ENCODE measurements around the gene RPL7A.
"Not testable (repeated sequence)": the region's sequence is repeated elsewhere in the genome, so short reads cannot be mapped to it uniquely, and the experiment has no call there.

The RPL7A gene

DNA sequence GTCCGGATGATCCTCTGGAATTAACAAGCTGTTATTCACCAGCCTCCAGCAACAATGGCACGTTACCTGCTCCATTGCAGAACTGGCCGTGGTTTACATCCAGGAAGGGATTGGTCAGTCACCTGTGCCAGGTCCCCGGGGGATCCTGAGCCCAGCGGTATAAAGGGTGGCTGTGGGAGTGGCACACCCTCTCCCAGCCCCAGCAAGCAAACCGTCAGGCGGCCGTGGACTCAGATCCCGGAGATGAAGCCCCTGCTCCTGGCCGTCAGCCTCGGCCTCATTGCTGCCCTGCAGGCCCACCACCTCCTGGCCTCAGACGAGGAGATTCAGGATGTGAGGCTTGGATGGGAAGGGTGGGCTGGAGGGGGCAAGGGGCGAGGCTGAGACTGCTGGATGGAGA lies 30.5 kb upstream of the RPL7A start:
- 100% methylated on average over 3 of the region's 13 CpGs for WGBS (ENCODE audit: insufficient coverage)
- DNase-seq; CTCF ChIA-PET; H3K36me3 ChIP-seq (ENCODE audit: control insufficient read depth in 4 of 4, insufficient read depth in 4 of 4, low read length in 3 of 4); H3K4me3 ChIP-seq (ENCODE audit: control insufficient read depth in 1 of 7, extremely low read depth in 1 of 7, insufficient read depth in 4 of 7, low read depth in 2 of 7, low read length in 6 of 7); H3K4me1 ChIP-seq (ENCODE audit: control extremely low read depth in 1 of 4, control insufficient read depth in 4 of 4, insufficient read depth in 4 of 4, low read length in 3 of 4); H3K27ac ChIP-seq (ENCODE audit: insufficient read depth in 1 of 2, low read depth in 1 of 2, low read length in 2 of 2, poor library complexity in 1 of 2, severe bottlenecking in 2 of 2); POLR2A ChIA-PET; H3K9me3 ChIP-seq (ENCODE audit: control extremely low read depth in 1 of 5, control insufficient read depth in 4 of 5, insufficient read depth in 2 of 5, low read depth in 1 of 5, low read length in 4 of 5); H3K27me3 ChIP-seq (replicated peaks in 2 of 5; ENCODE audit: control insufficient read depth in 4 of 5, insufficient read depth in 5 of 5, low read length in 4 of 5): not testable (repeated sequence)

DNA sequence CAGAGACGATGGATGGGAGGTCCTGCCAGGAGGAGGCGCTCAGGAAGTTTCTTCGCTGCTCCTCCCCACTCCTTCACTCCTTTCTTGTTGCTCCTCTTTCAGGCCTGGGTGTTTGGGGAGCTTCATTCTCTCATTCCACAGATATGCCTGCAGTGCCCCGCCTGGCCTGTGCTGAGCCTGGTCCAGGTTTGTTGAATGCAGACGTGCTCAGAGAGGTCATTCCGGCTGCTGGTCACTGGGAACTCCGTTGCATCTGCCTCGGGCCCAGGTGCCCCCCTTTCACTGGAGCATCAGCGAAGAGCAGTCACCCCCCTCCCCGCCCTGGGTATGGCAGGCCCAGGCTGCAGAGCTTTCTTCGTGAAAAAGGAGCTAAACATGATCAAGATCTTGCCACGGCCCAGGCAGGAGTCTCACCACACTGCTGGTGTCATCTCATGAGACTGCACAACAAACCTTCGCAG lies 27.6 kb upstream of the RPL7A start:
- Histone ChIP-seq H3K4me1 (ENCODE audit: control extremely low read depth in 1 of 4, control insufficient read depth in 4 of 4, insufficient read depth in 4 of 4, low read length in 3 of 4) (no peaks in the 10 kb centered on the region), H3K9me3 (ENCODE audit: control extremely low read depth in 1 of 5, control insufficient read depth in 4 of 5, insufficient read depth in 2 of 5, low read depth in 1 of 5, low read length in 4 of 5) (no peaks in the 10 kb centered on the region), H3K36me3 (ENCODE audit: control insufficient read depth in 4 of 4, insufficient read depth in 4 of 4, low read length in 3 of 4) (no peaks in the 10 kb centered on the region), H3K27ac (ENCODE audit: insufficient read depth in 1 of 2, low read depth in 1 of 2, low read length in 2 of 2, poor library complexity in 1 of 2, severe bottlenecking in 2 of 2) (no peak overlapping the region), H3K4me3 (ENCODE audit: control insufficient read depth in 1 of 7, extremely low read depth in 1 of 7, insufficient read depth in 4 of 7, low read depth in 2 of 7, low read length in 6 of 7) (no peak overlapping the region), H3K27me3 (replicated peaks in 2 of 5; ENCODE audit: control insufficient read depth in 4 of 5, insufficient read depth in 5 of 5, low read length in 4 of 5) (no peaks in the 10 kb centered on the region)
- no peak for DNase-seq
- POLR2A ChIA-PET, result no interaction called here
- CTCF ChIA-PET, result interaction anchor here (0.6 to 1.7 kb wide), 3 partner anchors 9 to 133 kb away, joined by 3 to 4 read pairs (median 3); no protein-coding TSS in a partner anchor
- 95% methylated on average over 13 of the region's 13 CpGs for WGBS (ENCODE audit: insufficient coverage)

DNA sequence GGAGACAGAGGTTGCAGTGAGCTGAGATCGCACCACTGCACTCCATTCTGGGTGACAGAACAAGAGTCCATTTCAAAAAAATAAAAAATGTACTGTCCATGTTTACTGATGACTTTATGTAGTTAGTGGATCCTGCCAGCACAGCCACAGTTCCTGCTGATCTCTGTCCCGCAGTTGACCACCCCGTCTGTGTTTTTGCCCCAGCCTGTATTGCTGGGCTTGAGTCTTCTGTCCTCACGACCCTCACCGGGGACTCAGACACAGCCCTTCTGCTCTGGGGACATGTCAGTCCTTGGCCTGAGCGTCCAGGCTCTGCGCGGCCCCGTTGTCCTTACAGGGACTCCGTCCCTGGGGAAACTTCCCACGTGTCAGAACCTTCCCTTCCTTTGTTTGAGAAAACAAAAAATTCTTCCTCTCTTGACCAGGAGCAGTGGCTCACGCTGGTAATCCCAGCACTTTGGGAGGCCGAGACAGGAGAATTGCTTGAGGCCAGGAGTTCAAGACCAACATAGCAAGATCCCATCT lies 26.5 kb upstream of the RPL7A start:
- no peak overlapping the region for H3K27ac ChIP-seq (ENCODE audit: insufficient read depth in 1 of 2, low read depth in 1 of 2, low read length in 2 of 2, poor library complexity in 1 of 2, severe bottlenecking in 2 of 2)
- ChIA-PET POLR2A (no interaction called here), CTCF (interaction anchor here (0.9 to 1.7 kb wide), 2 partner anchors 134 to 135 kb away, joined by 3 to 4 read pairs; no protein-coding TSS in a partner anchor)
- H3K27me3 ChIP-seq (replicated peaks in 2 of 5; ENCODE audit: control insufficient read depth in 4 of 5, insufficient read depth in 5 of 5, low read length in 4 of 5), result no peaks in the 10 kb centered on the region
- no peaks in the 10 kb centered on the region for H3K9me3 ChIP-seq (ENCODE audit: control extremely low read depth in 1 of 5, control insufficient read depth in 4 of 5, insufficient read depth in 2 of 5, low read depth in 1 of 5, low read length in 4 of 5)
- H3K4me1 ChIP-seq (ENCODE audit: control extremely low read depth in 1 of 4, control insufficient read depth in 4 of 4, insufficient read depth in 4 of 4, low read length in 3 of 4), result no peaks in the 10 kb centered on the region
- DNase-seq, result no peak
- 100% methylated on average over 5 of the region's 13 CpGs for WGBS (ENCODE audit: insufficient coverage)
- H3K4me3 ChIP-seq (ENCODE audit: control insufficient read depth in 1 of 7, extremely low read depth in 1 of 7, insufficient read depth in 4 of 7, low read depth in 2 of 7, low read length in 6 of 7), result no peak overlapping the region
- no peaks in the 10 kb centered on the region for H3K36me3 ChIP-seq (ENCODE audit: control insufficient read depth in 4 of 4, insufficient read depth in 4 of 4, low read length in 3 of 4)

DNA sequence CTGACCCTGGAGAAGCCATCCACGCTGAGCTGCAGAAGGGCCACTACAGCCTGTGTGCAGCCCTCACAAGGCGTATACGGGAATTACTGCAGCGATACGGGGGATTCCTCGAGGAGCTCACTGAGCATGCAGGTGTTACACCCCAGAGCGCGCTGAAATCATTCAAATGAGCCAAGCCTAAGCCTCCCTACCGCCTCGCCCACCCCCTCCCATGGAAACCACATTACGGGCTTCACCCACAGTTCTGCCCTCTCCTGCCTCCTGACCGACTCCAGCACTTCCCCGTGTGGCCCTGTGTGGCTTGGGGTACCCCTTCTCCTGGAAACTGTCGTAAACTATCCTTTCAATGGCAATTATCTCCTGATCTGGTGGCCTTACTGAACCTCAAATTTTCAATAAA lies 25.3 kb upstream of the RPL7A start:
- DNase-seq, result peak in 1 of 3 donors; percentile 28
- no peaks in the 10 kb centered on the region for H3K4me1 ChIP-seq (ENCODE audit: control extremely low read depth in 1 of 4, control insufficient read depth in 4 of 4, insufficient read depth in 4 of 4, low read length in 3 of 4)
- no peaks in the 10 kb centered on the region for H3K9me3 ChIP-seq (ENCODE audit: control extremely low read depth in 1 of 5, control insufficient read depth in 4 of 5, insufficient read depth in 2 of 5, low read depth in 1 of 5, low read length in 4 of 5)
- no peak overlapping the region for H3K4me3 ChIP-seq (ENCODE audit: control insufficient read depth in 1 of 7, extremely low read depth in 1 of 7, insufficient read depth in 4 of 7, low read depth in 2 of 7, low read length in 6 of 7)
- H3K36me3 ChIP-seq (ENCODE audit: control insufficient read depth in 4 of 4, insufficient read depth in 4 of 4, low read length in 3 of 4), result no peaks in the 10 kb centered on the region
- POLR2A ChIA-PET, result no interaction called here
- no peak overlapping the region for H3K27ac ChIP-seq (ENCODE audit: insufficient read depth in 1 of 2, low read depth in 1 of 2, low read length in 2 of 2, poor library complexity in 1 of 2, severe bottlenecking in 2 of 2)
- no peaks in the 10 kb centered on the region for H3K27me3 ChIP-seq (replicated peaks in 2 of 5; ENCODE audit: control insufficient read depth in 4 of 5, insufficient read depth in 5 of 5, low read length in 4 of 5)
- CTCF ChIA-PET, result interaction anchor here (0.9 kb wide), 1 partner anchor 137 kb away, joined by 3 read pairs; no protein-coding TSS in a partner anchor
- WGBS (ENCODE audit: insufficient coverage), result 62% methylated on average over 14 of the region's 14 CpGs

DNA sequence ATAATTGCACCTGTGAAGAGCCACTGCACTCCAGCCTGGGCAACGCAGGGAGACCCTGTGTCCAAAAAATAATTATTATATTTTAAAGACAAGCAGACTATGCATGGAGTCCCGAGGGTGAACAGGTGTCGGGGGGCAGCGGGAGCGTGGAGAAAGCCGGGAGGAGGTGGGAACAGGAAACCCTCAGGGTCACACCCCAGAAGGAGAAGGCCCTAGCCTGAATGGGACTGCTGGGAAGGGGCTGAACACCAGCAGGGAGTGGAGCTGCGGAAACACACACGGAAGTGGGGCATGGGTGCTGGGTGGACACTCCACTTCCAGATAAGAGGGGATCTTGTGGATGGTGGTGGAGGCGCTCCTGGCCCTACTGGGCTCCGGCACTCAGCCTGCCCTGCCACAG lies 24.8 kb upstream of the RPL7A start:
- Histone ChIP-seq H3K4me1 (ENCODE audit: control extremely low read depth in 1 of 4, control insufficient read depth in 4 of 4, insufficient read depth in 4 of 4, low read length in 3 of 4) (no peaks in the 10 kb centered on the region), H3K36me3 (ENCODE audit: control insufficient read depth in 4 of 4, insufficient read depth in 4 of 4, low read length in 3 of 4) (no peaks in the 10 kb centered on the region), H3K27ac (ENCODE audit: insufficient read depth in 1 of 2, low read depth in 1 of 2, low read length in 2 of 2, poor library complexity in 1 of 2, severe bottlenecking in 2 of 2) (no peak overlapping the region), H3K9me3 (ENCODE audit: control extremely low read depth in 1 of 5, control insufficient read depth in 4 of 5, insufficient read depth in 2 of 5, low read depth in 1 of 5, low read length in 4 of 5) (no peaks in the 10 kb centered on the region), H3K4me3 (ENCODE audit: control insufficient read depth in 1 of 7, extremely low read depth in 1 of 7, insufficient read depth in 4 of 7, low read depth in 2 of 7, low read length in 6 of 7) (no peak overlapping the region), H3K27me3 (replicated peaks in 2 of 5; ENCODE audit: control insufficient read depth in 4 of 5, insufficient read depth in 5 of 5, low read length in 4 of 5) (no peaks in the 10 kb centered on the region)
- 94% methylated on average over 7 of the region's 10 CpGs for WGBS (ENCODE audit: insufficient coverage)
- DNase-seq, result no peak
- POLR2A ChIA-PET, result no interaction called here
- CTCF ChIA-PET, result no interaction called here

DNA sequence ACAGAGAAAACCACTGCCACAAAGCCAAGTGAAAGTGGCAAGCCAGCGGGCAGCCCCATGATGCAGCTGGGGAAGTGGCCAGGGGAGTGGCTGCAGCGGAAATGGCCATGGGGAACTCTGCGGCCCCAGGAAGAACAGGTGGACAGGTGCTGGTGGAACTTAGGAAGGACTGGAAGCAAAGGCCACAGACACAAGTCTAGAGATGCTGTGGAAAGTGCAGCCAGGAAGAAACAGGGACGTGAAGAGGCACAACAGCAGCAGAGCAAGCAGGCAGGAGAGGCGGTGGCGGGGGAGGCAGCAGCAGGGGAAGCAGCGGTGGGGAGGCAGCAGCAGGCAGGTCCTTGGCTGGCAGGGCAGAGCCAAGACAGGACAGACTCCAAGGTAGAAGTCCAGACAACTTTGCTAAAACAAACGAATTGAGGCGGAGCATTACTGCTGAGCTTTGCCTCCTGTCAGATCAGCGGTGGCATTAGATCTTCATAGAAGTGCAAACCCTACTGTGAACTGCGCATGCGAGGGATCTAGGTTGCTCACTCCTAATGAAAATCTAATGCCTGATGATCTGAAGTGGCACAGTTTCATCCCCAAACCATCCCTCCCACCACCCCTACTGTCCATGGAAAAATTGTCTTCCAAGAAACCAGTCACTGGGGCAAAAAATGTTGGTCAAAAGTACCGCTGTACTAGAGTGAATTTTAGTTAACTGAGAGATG lies 23.9 kb upstream of the RPL7A start:
- DNase-seq, result no peak

DNA sequence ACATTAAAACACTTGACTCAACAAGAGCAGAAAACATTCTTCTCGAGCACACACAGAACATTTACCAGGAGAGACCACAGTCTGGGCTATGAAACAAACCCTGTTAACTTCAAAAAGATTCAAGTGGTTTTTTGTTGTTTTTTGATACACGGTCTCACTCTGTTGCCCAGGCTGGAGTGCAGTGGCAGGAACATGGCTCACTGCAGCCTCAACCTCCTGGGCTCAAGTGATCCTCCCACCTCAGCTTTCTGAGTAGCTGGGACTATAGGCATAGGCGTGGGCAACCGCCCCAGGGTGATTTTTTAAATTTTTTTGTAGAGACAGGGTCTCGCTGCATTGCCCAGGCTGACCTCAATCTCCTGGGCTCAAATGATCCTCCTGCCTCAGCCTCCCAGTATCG lies 21.0 kb upstream of the RPL7A start:
- CTCF ChIA-PET, result interaction anchor here (6.5 kb wide), 1 partner anchor 140 kb away, joined by 63 read pairs; no protein-coding TSS in a partner anchor
- POLR2A ChIA-PET, result not testable (repeated sequence)
- H3K36me3 ChIP-seq (ENCODE audit: control insufficient read depth in 4 of 4, insufficient read depth in 4 of 4, low read length in 3 of 4), result peaks cover 7 to 25% (median 12%) of the 10 kb centered on the region in 4 experiments

More for the DNA sequence above, 23.9 kb upstream of the RPL7A start:
- CTCF ChIA-PET, result no interaction called here
- H3K4me1 ChIP-seq (ENCODE audit: control extremely low read depth in 1 of 4, control insufficient read depth in 4 of 4, insufficient read depth in 4 of 4, low read length in 3 of 4), result no peaks in the 10 kb centered on the region
- H3K27ac ChIP-seq (ENCODE audit: insufficient read depth in 1 of 2, low read depth in 1 of 2, low read length in 2 of 2, poor library complexity in 1 of 2, severe bottlenecking in 2 of 2), result no peak overlapping the region
- H3K36me3 ChIP-seq (ENCODE audit: control insufficient read depth in 4 of 4, insufficient read depth in 4 of 4, low read length in 3 of 4), result no peaks in the 10 kb centered on the region
- H3K27me3 ChIP-seq (replicated peaks in 2 of 5; ENCODE audit: control insufficient read depth in 4 of 5, insufficient read depth in 5 of 5, low read length in 4 of 5), result no peaks in the 10 kb centered on the region
- no peak overlapping the region for H3K4me3 ChIP-seq (ENCODE audit: control insufficient read depth in 1 of 7, extremely low read depth in 1 of 7, insufficient read depth in 4 of 7, low read depth in 2 of 7, low read length in 6 of 7)
- no peaks in the 10 kb centered on the region for H3K9me3 ChIP-seq (ENCODE audit: control extremely low read depth in 1 of 5, control insufficient read depth in 4 of 5, insufficient read depth in 2 of 5, low read depth in 1 of 5, low read length in 4 of 5)
- 98% methylated on average over 12 of the region's 13 CpGs for WGBS (ENCODE audit: insufficient coverage)
- POLR2A ChIA-PET, result no interaction called here

More for the DNA sequence above, 21.0 kb upstream of the RPL7A start:
- 96% methylated on average over 5 of the region's 6 CpGs for WGBS (ENCODE audit: insufficient coverage)
- H3K4me3 ChIP-seq (ENCODE audit: control insufficient read depth in 1 of 7, extremely low read depth in 1 of 7, insufficient read depth in 4 of 7, low read depth in 2 of 7, low read length in 6 of 7); H3K27ac ChIP-seq (ENCODE audit: insufficient read depth in 1 of 2, low read depth in 1 of 2, low read length in 2 of 2, poor library complexity in 1 of 2, severe bottlenecking in 2 of 2); H3K4me1 ChIP-seq (ENCODE audit: control extremely low read depth in 1 of 4, control insufficient read depth in 4 of 4, insufficient read depth in 4 of 4, low read length in 3 of 4); H3K27me3 ChIP-seq (replicated peaks in 2 of 5; ENCODE audit: control insufficient read depth in 4 of 5, insufficient read depth in 5 of 5, low read length in 4 of 5); H3K9me3 ChIP-seq (ENCODE audit: control extremely low read depth in 1 of 5, control insufficient read depth in 4 of 5, insufficient read depth in 2 of 5, low read depth in 1 of 5, low read length in 4 of 5); DNase-seq: not testable (repeated sequence)
